NB4 (cell line): ENCODE results near the gene LRRC4B.
"Not testable (repeated sequence)": the region's sequence is repeated elsewhere in the genome, so short reads cannot be mapped to it uniquely, and the experiment has no call there.

Experiments used
- DNase-seq: peaks from one replicate; pipeline ENCODE4 v3.0.0; 2010; ENCODE audit warnings: low read depth
- H3K4me3 ChIP-seq: one replicate; pipeline ENCODE4 v1.5.1; 2011; ENCODE audit warnings: mild to moderate bottlenecking, low read depth, low read length, moderate library complexity
- MYC ChIP-seq: IDR thresholded peaks from 2 replicates; pipeline ENCODE4 v1.6.1; 2011; ENCODE audit warnings: low read depth, low read length
- POLR2A ChIP-seq: IDR thresholded peaks from 2 replicates; pipeline ENCODE4 v1.6.1; 2011; ENCODE audit warnings: mild to moderate bottlenecking; ENCODE audit not compliant: insufficient read length; ENCODE audit errors: extremely low read depth
- TF ChIP-seq, protein P1 (sequence below): IDR thresholded peaks from one replicate; pipeline ENCODE4 v1.5.1; 2012; ENCODE audit warnings: low read depth, low read length
- TF ChIP-seq, protein P2 (sequence below): IDR thresholded peaks from 2 replicates; pipeline ENCODE4 v1.6.1; 2011; ENCODE audit warnings: low read depth, low read length

LRRC4B gene

DNA sequence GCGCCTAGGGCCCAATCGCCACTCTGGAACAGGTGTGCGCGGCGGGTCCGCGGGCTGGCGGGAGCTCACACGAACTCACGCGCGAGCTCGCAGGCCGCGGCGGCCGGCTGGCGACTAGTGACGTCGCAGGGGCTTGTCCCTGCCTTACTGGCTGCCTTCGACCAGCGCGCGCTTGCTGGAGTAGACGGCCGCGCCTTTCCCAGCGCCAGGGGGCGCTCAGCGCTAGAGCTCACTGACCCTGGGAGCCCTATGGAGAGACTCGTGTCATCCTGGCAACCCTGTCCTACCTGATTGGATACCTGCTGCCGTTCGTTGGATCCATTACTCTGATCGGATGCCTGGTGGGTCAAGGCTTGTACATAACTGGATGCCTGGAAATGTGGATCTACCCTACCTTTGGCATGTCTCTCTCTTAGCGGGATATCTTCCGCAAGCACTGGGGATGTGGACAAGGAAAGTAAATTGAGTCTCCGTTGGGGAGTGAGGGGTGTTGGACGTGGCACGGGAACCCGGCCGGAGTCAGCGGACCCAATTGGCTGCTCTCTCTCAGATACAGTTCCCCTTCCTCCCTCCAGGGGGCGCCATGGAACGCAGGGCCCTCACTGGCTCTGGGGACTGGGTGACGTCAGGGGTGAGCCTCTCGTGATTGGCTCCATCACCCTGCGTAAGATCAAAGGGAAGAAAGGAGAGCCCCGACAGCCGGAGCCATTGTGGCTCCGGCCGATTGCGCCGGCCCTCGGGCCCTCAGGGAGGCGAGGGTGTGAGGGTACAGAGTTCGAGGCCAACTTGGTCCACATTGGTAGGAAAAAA is 36.2 kb upstream of the LRRC4B start:
- TF ChIP-seq, protein P1, sequence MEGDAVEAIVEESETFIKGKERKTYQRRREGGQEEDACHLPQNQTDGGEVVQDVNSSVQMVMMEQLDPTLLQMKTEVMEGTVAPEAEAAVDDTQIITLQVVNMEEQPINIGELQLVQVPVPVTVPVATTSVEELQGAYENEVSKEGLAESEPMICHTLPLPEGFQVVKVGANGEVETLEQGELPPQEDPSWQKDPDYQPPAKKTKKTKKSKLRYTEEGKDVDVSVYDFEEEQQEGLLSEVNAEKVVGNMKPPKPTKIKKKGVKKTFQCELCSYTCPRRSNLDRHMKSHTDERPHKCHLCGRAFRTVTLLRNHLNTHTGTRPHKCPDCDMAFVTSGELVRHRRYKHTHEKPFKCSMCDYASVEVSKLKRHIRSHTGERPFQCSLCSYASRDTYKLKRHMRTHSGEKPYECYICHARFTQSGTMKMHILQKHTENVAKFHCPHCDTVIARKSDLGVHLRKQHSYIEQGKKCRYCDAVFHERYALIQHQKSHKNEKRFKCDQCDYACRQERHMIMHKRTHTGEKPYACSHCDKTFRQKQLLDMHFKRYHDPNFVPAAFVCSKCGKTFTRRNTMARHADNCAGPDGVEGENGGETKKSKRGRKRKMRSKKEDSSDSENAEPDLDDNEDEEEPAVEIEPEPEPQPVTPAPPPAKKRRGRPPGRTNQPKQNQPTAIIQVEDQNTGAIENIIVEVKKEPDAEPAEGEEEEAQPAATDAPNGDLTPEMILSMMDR: peak; percentile 7
- peak; percentile 8 for DNase-seq
- not testable (repeated sequence) for H3K4me3 ChIP-seq

DNA sequence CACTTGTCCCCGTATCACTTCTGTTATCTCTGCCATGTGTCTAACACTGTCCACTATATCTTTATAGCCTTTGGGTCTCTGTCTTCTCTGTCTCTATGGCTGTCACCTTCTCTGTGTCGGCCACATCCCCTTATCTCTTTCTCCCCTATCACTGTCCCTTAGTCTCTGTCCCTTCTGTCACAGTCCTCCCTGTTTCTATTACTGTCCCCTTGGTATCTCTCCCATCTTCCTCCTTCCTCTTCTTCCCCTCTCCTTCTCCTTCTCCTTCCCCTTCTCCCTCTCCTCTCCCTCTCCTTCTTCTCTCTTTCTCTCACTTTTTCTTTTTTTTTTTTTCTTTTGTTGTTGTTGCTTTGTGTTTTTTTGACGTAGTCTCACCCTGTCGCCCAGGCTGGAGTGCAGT is 34.7 kb upstream of the LRRC4B start:
- H3K4me3 ChIP-seq: no peak overlapping the region
- no peak for DNase-seq
- TF ChIP-seq, protein P2, sequence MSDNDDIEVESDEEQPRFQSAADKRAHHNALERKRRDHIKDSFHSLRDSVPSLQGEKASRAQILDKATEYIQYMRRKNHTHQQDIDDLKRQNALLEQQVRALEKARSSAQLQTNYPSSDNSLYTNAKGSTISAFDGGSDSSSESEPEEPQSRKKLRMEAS: no peak
- TF ChIP-seq, protein P1: no peak
- TF ChIP-seq MYC (no peak), POLR2A (no peak)

DNA sequence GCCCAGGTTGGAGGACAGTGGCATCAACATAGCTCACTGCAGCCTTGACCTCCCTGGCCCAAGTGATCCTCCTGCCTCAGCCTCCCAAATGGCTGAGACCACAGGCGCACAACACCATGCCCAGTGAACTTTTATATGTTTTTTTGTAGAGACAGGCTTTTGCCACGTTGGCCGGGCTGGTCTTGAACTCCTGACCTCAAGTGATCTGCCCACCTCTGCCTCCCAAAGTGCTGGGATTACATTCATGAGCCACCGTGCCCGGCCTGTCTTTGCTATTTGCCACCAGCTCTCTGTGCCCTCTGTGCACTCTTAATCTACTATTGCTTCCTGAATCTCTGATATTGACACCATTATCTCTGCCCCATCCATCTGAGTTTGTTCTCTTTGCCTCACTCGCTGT is 34.3 kb upstream of the LRRC4B start:
- TF ChIP-seq MYC (no peak), POLR2A (no peak)
- TF ChIP-seq, protein P2: no peak
- TF ChIP-seq, protein P1: no peak

DNA sequence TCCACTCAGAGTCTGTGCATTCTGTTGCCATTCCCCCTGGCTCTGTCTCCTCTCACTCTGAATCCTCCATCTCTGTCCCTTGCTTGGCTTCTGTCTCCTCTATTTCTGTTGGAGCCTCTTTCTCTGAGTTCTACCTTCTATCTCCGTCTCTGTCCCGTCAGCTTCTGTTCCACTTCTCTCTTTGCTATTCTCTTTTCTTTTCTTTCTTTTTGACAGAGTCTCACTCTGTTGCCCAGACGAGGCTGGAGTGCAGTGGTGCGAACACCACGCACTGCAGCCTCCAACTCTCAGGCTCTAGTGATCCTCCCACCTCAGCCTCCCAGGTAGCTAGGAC is 33.8 kb upstream of the LRRC4B start:
- no peak overlapping the region for H3K4me3 ChIP-seq
- no peak for TF ChIP-seq MYC
- TF ChIP-seq, protein P1: no peak
- no peak for TF ChIP-seq POLR2A
- TF ChIP-seq, protein P2: no peak
- no peak for DNase-seq

More for the DNA sequence above, 34.3 kb upstream of the LRRC4B start:
- no peak for DNase-seq
- no peak overlapping the region for H3K4me3 ChIP-seq

DNA sequence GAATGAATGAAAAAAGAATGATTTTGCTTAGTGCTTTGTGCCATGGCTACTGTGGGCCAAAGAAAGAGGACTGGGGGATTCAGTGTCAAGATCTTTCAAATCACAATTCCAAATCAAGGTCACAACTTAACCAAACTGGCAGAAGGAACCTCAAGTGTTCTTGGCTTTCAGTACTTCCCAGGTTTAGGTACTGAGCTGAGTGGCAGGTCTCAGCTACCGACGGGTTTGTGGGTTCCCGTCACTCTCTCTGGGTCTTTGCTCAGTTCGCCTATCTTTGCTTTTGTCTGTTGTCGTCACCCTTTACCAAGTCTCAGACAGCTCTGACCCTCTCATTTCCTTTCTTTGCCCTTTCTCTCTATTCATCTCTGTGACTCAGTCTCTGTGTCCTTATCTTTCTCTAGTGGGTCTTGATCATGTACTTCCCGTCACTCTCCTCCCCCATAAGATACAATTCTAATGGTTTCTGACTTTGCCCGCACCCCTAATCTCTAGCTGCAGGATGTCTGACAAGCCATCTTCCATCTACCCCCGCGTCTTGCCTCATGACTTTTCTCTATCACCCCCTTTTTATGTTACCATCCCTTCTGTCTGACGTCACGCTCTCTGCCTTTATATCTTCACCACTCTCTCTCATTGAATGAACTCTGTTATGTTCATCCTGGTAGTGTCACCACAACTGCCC is 33.3 kb upstream of the LRRC4B start:
- DNase-seq: no peak
- no peak overlapping the region for H3K4me3 ChIP-seq
- TF ChIP-seq, protein P2: no peak

DNA sequence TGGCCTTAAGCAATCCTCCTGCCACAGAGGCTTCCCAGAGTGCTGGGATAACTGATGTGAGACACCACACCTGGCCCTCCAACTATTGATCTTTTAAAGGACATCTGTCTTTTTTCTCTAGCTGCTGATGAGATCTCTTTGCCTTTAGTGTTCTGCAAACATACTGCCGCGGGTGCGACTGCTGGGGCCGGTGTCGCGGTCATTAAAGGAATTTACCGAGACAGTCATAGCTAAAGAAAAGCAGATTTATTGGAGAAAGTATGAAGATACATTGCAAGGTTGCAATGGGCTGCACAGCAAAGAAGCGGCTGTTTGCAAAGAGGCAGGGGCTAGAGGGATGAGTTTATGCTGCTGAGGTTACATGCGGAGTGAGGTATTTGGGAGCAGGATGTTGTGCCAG is 31.2 kb upstream of the LRRC4B start:
- no peak overlapping the region for H3K4me3 ChIP-seq
- no peak for TF ChIP-seq MYC
- TF ChIP-seq, protein P1: no peak
- TF ChIP-seq, protein P2: no peak
- TF ChIP-seq POLR2A: no peak
- no peak for DNase-seq
